Smooth muscle cell (in vitro differentiated cells): ENCODE data around the gene PNKD. TPM values are rescaled to one million over a fixed set of nuclear protein-coding genes. Genes with fewer than 3 reads are reported as not detected.
A peak's percentile ranks its signal among the peaks of the same experiment; 100 is the strongest.

Source experiments
- DNase-seq: peaks from one replicate; lab custom pipeline; 2025; ENCODE audit not compliant: unreplicated experiment; lab: John Stamatoyannopoulos, UW
- H2AFZ ChIP-seq: fragments of 200-600 bp; sonication (generic); 2 replicates; pipeline ENCODE4 v1.6.0; 2016; ENCODE audit warnings: antibody characterized with exemption, low read depth, mild to moderate bottlenecking
- H3F3A ChIP-seq: fragments of 200-600 bp; sonication (generic); 2 replicates; pipeline ENCODE4 v1.6.0; 2017; ENCODE audit warnings: antibody characterized with exemption, low read depth
- H3K27ac ChIP-seq: fragments of 200-600 bp; sonication (generic); 2 replicates; pipeline ENCODE4 v1.5.1; 2016; ENCODE audit warnings: low read depth, mild to moderate bottlenecking
- H3K27me3 ChIP-seq: fragments of 200-600 bp; sonication (generic); 2 replicates; pipeline ENCODE4 v1.6.1; 2016; ENCODE audit warnings: low read depth, mild to moderate bottlenecking
- H3K36me3 ChIP-seq: fragments of 200-600 bp; sonication (generic); 2 replicates; pipeline ENCODE4 v1.5.1; 2016; ENCODE audit warnings: low read depth
- H3K4me1 ChIP-seq: fragments of 200-600 bp; sonication (generic); 2 replicates; pipeline ENCODE4 v1.5.1; 2016; ENCODE audit warnings: low read depth
- H3K4me2 ChIP-seq: fragments of 200-600 bp; sonication (generic); 2 replicates; pipeline ENCODE4 v1.6.0; 2016; ENCODE audit warnings: mild to moderate bottlenecking
- H3K4me3 ChIP-seq: fragments of 200-600 bp; sonication (generic); 2 replicates; pipeline ENCODE4 v1.5.1; 2016; ENCODE audit warnings: mild to moderate bottlenecking
- H3K79me2 ChIP-seq: fragments of 200-600 bp; sonication (generic); 2 replicates; pipeline ENCODE4 v1.6.0; 2016; ENCODE audit warnings: low read depth, mild to moderate bottlenecking
- H3K9ac ChIP-seq: fragments of 200-600 bp; sonication (generic); 2 replicates; pipeline ENCODE4 v1.6.0; 2016; ENCODE audit warnings: low read depth
- H3K9me3 ChIP-seq: fragments of 200-600 bp; sonication (generic); replicated peaks from 2 replicates; pipeline ENCODE4 v1.5.1; 2016; ENCODE audit warnings: low read depth
- H4K20me1 ChIP-seq: fragments of 200-600 bp; sonication (generic); 2 replicates; pipeline ENCODE4 v1.6.0; 2016; ENCODE audit warnings: low read depth
- CTCF ChIP-seq: fragments of 200-600 bp; sonication (generic); IDR thresholded peaks from 2 replicates; pipeline ENCODE4 v1.5.1; 2017; ENCODE audit warnings: borderline replicate concordance, mild to moderate bottlenecking, antibody characterized with exemption; ENCODE audit not compliant: insufficient read depth, poor library complexity, severe bottlenecking
- WGBS: methylation state at CpG from one replicate; pipeline ENCODE4 v1.1.7; 2016; ENCODE audit warnings: low lambda C conversion rate; 5-methylcytosine and 5-hydroxymethylcytosine counted together
- polyA plus RNA-seq: library from polyadenylated mRNA; unstranded; fragments of >200 nt; fragmentation: Nextera tagmentation; extraction: Ambion mirVana; gene quantifications from 2 replicates; pipeline ENCODE4 v1.2.1, GENCODE V29; 2016
- total RNA-seq: library from RNA; depleted of rRNA; stranded (reverse); fragments of >200 nt; gene quantifications from 2 replicates; pipeline ENCODE4 v1.2.3, GENCODE V29; 2014

Gene PNKD
- total and polyA plus RNA-seq, 2 experiments from 2014 or later: 42.0 to 126 TPM

- Histone ChIP-seq H3F3A (peaks cover 44% of the 10 kb centered on the region), H3K79me2 (no peaks in the 10 kb centered on the region), H3K27ac (peak overlapping the region; percentile 79), H4K20me1 (no peaks in the 10 kb centered on the region), H3K4me3 (no peak overlapping the region), H3K27me3 (no peaks in the 10 kb centered on the region), H3K4me1 (peaks cover 4% of the 10 kb centered on the region), H3K9ac (no peak overlapping the region), H2AFZ (no peak overlapping the region), H3K4me2 (no peak overlapping the region), H3K9me3 (no peaks in the 10 kb centered on the region), H3K36me3 (no peaks in the 10 kb centered on the region)
- DNase-seq: no peak
- 71% methylated on average over 2 of the region's 2 CpGs for WGBS
- TF ChIP-seq CTCF: no peak
Measured at GRCh38 chr2:218369330-218369729, 99.0 kb downstream of the PNKD start.

- Histone ChIP-seq H3K4me2 (peak overlapping the region; percentile 14), H3K79me2 (no peaks in the 10 kb centered on the region), H4K20me1 (no peaks in the 10 kb centered on the region), H3K9ac (no peak overlapping the region), H3K36me3 (no peaks in the 10 kb centered on the region), H2AFZ (no peak overlapping the region), H3K4me3 (no peak overlapping the region), H3F3A (peaks cover 44% of the 10 kb centered on the region), H3K4me1 (peaks cover 4% of the 10 kb centered on the region), H3K9me3 (no peaks in the 10 kb centered on the region), H3K27me3 (no peaks in the 10 kb centered on the region), H3K27ac (peak overlapping the region; percentile 79)
- no peak for DNase-seq
- 46% methylated on average over 11 of the region's 11 CpGs for WGBS
- no peak for TF ChIP-seq CTCF
Measured at GRCh38 chr2:218370410-218371063, 100.2 kb downstream of the PNKD start.

GRCh38 chr2:218371983-218372350 lies 101.6 kb downstream of the PNKD start:
- DNase-seq: no peak
- no peak for TF ChIP-seq CTCF
- Histone ChIP-seq H3K36me3 (no peaks in the 10 kb centered on the region), H3K27ac (peak overlapping the region; percentile 79), H3K4me1 (peaks cover 4% of the 10 kb centered on the region), H3K4me2 (no peak overlapping the region), H4K20me1 (no peaks in the 10 kb centered on the region), H3F3A (peaks cover 30% of the 10 kb centered on the region), H3K27me3 (no peaks in the 10 kb centered on the region), H3K9me3 (no peaks in the 10 kb centered on the region), H3K9ac (no peak overlapping the region), H3K79me2 (no peaks in the 10 kb centered on the region), H3K4me3 (no peak overlapping the region), H2AFZ (no peak overlapping the region)

GRCh38 chr2:218374795-218375194 lies 104.5 kb downstream of the PNKD start:
- Histone ChIP-seq H3K36me3 (no peaks in the 10 kb centered on the region), H3K4me1 (no peaks in the 10 kb centered on the region), H3K4me3 (no peak overlapping the region), H3K79me2 (no peaks in the 10 kb centered on the region), H3F3A (peaks cover 11% of the 10 kb centered on the region), H4K20me1 (no peaks in the 10 kb centered on the region), H3K27me3 (no peaks in the 10 kb centered on the region), H3K27ac (peak overlapping the region; percentile 49), H3K4me2 (no peak overlapping the region), H2AFZ (no peak overlapping the region), H3K9ac (no peak overlapping the region), H3K9me3 (no peaks in the 10 kb centered on the region)
- no peak for DNase-seq
- WGBS: 60% methylated on average over 4 of the region's 4 CpGs
- no peak for TF ChIP-seq CTCF
